Measurements from ENCODE around the gene ZNF438.
"Not testable (repeated sequence)": the region's sequence is repeated elsewhere in the genome, so short reads cannot be mapped to it uniquely, and the experiment has no call there.

The ZNF438 gene

DNA sequence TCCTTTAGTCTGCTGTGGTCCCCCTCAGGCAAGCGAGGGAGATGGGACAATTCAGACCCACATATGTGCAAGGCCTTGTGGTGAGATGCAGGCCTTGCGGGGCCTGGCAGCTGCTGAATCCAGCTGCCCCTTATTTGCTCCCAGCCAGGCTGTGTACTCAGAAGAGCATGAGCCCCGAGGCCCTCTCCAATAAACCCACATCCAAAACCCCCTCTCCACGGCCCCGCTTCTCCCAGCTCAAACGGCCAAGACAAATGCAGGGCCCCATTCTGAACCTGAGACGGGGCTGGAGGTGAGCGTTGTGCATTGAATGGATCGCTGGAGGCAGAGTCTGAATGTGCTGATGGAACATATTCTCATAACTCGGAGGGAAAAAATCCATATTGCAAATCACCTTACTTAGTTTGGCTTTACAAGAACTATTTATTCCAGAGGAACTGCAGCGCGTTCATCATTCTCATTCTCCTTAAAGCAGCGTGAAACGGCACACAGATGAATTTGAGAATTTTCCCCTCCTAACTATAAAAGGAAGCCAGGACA lies 232.9 kb downstream of the ZNF438 start:
- TF ChIP-seq HDGF (IDR thresholded peaks at IDR 0.05; ENCODE audit: borderline replicate concordance) (no peak), SP1 (IDR thresholded peaks at IDR 0.05) (no peak), ARNT (IDR thresholded peaks at IDR 0.05) (no peak), SUZ12 (IDR thresholded peaks at IDR 0.05) (no peak), LEF1 (IDR thresholded peaks at IDR 0.05; ENCODE audit: borderline replicate concordance) (no peak), FOXK2 (IDR thresholded peaks at IDR 0.05) (no peak), ZNF384 (IDR thresholded peaks at IDR 0.05) (no peak), L3MBTL2 (conservative IDR thresholded peaks at IDR 0.05) (no peak)
- DNase-seq (ENCODE audit: extremely low spot score) = no peak
- CTCF ChIA-PET = interaction anchor here (0.5 to 0.7 kb wide), 2 partner anchors 10 to 229 kb away, joined by 4 to 5 read pairs; no protein-coding TSS in a partner anchor
- POLR2A ChIA-PET = no interaction called here

GRCh38 chr10:30795024-30795423 lies 236.6 kb downstream of the ZNF438 start:
- CTCF ChIA-PET, POLR2A ChIA-PET: not testable (repeated sequence)

More at GRCh38 chr10:30795024-30795423, 236.6 kb downstream of the ZNF438 start:
- DNase-seq (ENCODE audit: extremely low spot score) = not testable (repeated sequence)
